ENCODE data around the gene MED22. TPM values are rescaled to one million over a fixed set of nuclear protein-coding genes. Genes with fewer than 3 reads are reported as not detected.

The MED22 gene
- total RNA-seq, 1 donor from 2014 or later, result 52.2 TPM

DNA sequence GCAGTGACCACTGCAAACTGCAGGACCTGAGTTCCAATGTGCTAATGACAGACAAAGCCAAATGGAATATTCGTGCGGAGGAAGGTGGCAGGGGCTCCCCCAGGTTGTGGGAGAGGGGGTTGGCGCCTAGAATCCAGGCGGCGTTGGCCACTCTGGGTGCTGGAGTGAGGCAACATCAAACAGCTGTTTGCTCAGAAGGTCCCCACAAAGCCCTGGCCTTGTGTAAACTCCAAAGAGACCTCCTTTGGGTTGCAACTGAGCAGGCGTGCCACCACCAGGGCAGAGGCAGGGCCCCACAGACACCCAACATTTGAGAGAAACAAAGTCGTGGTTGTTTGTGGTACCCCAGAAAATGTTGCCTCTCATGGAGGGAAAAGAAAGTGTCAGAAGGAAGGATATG, 42.8 kb upstream of the MED22 start:
- no peaks in the 10 kb centered on the region for H3K27me3 ChIP-seq
- TF ChIP-seq, protein P1, sequence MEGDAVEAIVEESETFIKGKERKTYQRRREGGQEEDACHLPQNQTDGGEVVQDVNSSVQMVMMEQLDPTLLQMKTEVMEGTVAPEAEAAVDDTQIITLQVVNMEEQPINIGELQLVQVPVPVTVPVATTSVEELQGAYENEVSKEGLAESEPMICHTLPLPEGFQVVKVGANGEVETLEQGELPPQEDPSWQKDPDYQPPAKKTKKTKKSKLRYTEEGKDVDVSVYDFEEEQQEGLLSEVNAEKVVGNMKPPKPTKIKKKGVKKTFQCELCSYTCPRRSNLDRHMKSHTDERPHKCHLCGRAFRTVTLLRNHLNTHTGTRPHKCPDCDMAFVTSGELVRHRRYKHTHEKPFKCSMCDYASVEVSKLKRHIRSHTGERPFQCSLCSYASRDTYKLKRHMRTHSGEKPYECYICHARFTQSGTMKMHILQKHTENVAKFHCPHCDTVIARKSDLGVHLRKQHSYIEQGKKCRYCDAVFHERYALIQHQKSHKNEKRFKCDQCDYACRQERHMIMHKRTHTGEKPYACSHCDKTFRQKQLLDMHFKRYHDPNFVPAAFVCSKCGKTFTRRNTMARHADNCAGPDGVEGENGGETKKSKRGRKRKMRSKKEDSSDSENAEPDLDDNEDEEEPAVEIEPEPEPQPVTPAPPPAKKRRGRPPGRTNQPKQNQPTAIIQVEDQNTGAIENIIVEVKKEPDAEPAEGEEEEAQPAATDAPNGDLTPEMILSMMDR (IDR thresholded peaks at IDR 0.05), result no peak
- intact Hi-C loops (cut with DNase I), result no loop called here

GRCh38 chr9:133389562-133389961, 41.6 kb upstream of the MED22 start:
- no peak overlapping the region for H3K4me3 ChIP-seq
- H3K36me3 ChIP-seq, result no peaks in the 10 kb centered on the region
- H3K9me3 ChIP-seq, result no peaks in the 10 kb centered on the region
- no peaks in the 10 kb centered on the region for H3K4me1 ChIP-seq
- H3K27me3 ChIP-seq, result no peaks in the 10 kb centered on the region
- intact Hi-C loops (cut with DNase I), result no loop called here
- no peak overlapping the region for H3K27ac ChIP-seq
- TF ChIP-seq, protein P1 (IDR thresholded peaks at IDR 0.05), result no peak
- no peak for DNase-seq (ENCODE audit: low spot score in 2 of 2)

More for the DNA sequence above, 42.8 kb upstream of the MED22 start:
- H3K4me1 ChIP-seq, result no peaks in the 10 kb centered on the region
- H3K27ac ChIP-seq, result no peak overlapping the region
- no peaks in the 10 kb centered on the region for H3K9me3 ChIP-seq
- H3K36me3 ChIP-seq, result no peaks in the 10 kb centered on the region
- H3K4me3 ChIP-seq, result no peak overlapping the region
- DNase-seq (ENCODE audit: low spot score in 2 of 2), result no peak

DNA sequence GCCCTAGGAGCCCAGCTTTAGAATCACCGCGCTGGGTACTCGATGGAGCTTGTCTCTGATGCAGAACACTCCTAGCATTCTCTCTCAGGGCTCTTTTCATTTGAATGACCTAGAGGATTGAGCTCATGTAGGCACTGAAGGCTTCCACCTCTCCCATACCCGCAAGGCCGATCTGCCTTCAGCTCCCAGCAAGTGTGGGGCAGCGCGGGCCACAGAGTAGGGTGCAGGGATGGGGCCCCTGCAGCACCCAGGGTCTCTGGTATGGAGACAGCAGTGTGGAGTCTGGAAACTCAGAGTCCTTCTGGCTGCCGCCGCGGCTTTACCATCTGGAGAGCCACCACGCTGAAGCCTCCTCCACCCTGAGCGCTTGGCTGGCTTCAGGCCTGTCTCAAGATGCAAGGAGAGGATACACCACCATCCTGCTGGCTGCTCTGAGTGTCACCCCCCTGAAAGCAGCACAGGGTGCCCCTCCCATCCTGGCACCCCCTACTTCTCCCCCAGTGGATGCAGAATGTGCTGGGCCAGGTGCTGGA, 41.2 kb upstream of the MED22 start:
- intact Hi-C loops (cut with DNase I), result no loop called here
- TF ChIP-seq, protein P1 (IDR thresholded peaks at IDR 0.05), result no peak
- no peaks in the 10 kb centered on the region for H3K27me3 ChIP-seq

DNA sequence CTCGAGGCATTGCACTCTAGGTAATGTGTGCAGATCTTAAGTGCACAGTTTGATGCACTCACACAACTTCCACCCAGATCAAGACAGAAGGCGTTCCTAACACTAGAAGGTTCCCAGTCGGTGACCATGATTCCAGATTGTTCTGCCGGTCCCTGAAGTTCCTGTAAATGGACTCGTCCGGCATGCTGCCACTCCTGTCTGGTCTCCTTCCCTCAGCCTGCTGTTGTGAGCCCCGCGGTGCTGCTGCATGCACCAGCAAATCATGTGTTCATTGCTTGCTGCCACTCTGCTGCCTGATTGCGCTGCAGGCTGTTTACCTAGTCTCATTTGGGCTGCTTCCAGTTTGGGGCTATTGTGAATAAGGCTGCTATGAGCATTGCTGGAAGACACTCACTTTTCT, 39.7 kb upstream of the MED22 start:
- no peaks in the 10 kb centered on the region for H3K27me3 ChIP-seq
- no peak overlapping the region for H3K4me3 ChIP-seq
- no peaks in the 10 kb centered on the region for H3K9me3 ChIP-seq
- TF ChIP-seq, protein P1 (IDR thresholded peaks at IDR 0.05), result no peak
- no peak overlapping the region for H3K27ac ChIP-seq
- no peaks in the 10 kb centered on the region for H3K36me3 ChIP-seq
- H3K4me1 ChIP-seq, result no peaks in the 10 kb centered on the region
- intact Hi-C loops (cut with DNase I), result no loop called here
- no peak for DNase-seq (ENCODE audit: low spot score in 2 of 2)

More for the DNA sequence above, 41.2 kb upstream of the MED22 start:
- H3K9me3 ChIP-seq, result no peaks in the 10 kb centered on the region
- H3K36me3 ChIP-seq, result no peaks in the 10 kb centered on the region
- H3K4me3 ChIP-seq, result no peak overlapping the region
- no peak for DNase-seq (ENCODE audit: low spot score in 2 of 2)
- no peaks in the 10 kb centered on the region for H3K4me1 ChIP-seq
- no peak overlapping the region for H3K27ac ChIP-seq

DNA sequence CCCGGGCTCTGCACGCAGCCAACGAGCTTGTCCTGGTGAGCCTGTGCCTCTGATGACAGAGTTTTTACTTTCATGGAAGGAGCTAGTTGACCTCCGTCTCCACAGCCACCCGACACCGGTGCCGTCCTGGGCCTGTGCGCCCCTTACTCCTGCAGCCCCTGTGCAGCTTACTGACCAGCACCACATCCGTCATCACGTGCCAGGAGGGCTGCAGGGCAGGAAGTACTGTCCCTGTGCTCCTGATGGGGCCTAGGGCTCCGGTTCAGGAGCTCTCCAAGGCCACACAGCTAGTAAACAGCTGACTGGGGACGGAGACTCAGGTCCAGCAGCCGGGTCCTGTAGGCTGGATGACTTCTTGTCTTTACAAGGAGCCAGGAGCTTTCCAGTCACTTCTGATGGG, 38.4 kb upstream of the MED22 start:
- Histone ChIP-seq H3K4me3 (no peak overlapping the region), H3K36me3 (no peaks in the 10 kb centered on the region), H3K27ac (no peak overlapping the region), H3K9me3 (no peaks in the 10 kb centered on the region), H3K27me3 (no peaks in the 10 kb centered on the region), H3K4me1 (no peaks in the 10 kb centered on the region)
- DNase-seq (ENCODE audit: low spot score in 2 of 2), result no peak
- intact Hi-C loops (cut with DNase I), result no loop called here
- TF ChIP-seq, protein P1 (IDR thresholded peaks at IDR 0.05), result no peak

DNA sequence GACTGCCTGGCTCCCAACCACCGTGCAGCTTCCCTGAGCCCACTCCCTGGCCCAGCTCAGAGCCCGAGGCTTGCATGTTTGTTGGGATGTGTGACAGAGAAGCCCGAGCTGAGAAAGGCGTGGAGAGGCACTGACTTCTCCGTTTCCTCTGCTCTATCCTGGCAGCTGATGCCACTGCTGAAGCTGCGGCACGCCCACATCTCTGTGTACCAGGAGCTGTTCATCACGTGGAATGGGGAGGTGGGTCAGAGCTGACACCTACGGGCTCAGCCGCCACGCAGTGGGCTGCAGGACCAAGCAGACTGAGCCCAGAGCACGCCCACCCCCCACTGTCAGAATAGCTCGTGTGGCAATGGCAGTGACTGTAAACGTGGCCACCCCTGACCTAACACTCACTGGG, 37.5 kb upstream of the MED22 start:
- Histone ChIP-seq H3K36me3 (no peaks in the 10 kb centered on the region), H3K27me3 (no peaks in the 10 kb centered on the region), H3K4me1 (no peaks in the 10 kb centered on the region), H3K9me3 (no peaks in the 10 kb centered on the region), H3K27ac (no peak overlapping the region), H3K4me3 (no peak overlapping the region)
- TF ChIP-seq, protein P1 (IDR thresholded peaks at IDR 0.05), result no peak
- DNase-seq (ENCODE audit: low spot score in 2 of 2), result no peak
- intact Hi-C loops (cut with DNase I), result no loop called here

Data from ascending aorta (tissue), 2 donors.